Activated naive CD4-positive, alpha-beta T cell treated with Interleukin-2 at 50 U/mL for 16 hours (primary cell): ENCODE results near the gene HRAS.

ENCODE experiments used
- DNase-seq: peaks from one replicate; pipeline ENCODE4 v3.0.0-alpha.2; 2020

The HRAS gene

DNA sequence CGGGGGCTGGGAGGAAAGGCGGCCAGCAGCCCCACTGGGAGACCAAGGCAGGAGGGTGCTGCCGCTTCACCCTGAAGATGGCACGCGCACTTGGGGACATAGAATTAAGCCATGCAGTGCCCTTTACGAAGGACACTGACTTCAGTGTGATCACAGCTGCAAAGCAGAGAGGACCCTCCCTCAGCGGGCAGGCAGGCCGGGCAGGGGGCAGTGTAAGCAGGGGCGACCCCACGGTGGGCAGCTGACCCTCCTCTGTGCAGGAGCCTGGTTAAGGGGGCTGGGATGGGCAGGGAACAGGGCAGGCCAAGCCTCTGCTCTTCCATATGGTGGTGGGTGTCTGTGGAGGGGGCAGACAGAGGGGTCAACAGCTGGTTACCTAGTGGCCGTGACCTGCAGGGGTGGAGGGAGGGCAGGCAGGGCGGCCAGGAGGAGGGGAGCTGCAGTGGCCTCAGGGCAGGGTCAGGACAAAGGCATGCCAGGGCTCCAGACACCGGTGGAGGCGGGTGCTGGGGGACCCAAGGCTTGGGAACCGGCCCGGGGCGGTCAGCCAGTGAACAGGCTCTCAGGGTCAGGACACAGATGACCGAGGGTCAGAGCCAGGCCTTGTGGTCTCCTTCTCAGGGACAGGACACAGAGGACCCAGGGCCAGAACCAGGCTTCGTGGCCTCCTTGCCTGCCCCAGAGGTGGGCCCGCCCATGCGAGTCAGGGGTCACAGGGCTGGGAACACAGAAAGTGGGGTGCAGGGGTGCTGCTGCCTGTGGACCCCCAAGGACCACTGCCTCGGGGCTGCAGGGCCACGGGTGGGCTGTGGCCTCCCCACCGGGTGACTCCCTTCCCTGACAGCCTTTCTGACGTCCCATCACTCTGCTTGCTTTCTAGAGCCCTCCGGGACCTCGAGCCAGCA lies 18.0 kb upstream of the HRAS start:
- DNase-seq, result no peak

DNA sequence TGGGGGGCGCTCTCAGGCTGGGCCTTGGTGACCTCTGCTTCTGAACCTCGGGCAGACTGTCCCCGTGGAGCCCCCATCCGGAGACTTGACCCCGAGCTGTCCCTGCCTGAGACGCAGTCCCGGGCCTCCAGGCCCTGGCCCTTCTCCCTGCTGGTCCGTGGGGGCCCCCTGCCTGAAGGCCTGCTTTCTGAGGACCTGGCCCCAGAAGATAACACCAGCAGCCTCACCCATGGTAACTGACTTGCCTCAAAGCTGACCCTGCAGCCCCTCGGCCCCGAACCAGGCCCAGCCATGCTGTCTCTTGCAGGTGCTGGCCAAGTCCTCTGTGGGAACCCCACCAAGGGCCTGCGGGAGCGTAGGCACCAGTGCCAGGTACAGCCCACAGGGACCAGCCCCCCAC lies 16.2 kb upstream of the HRAS start:
- no peak for DNase-seq

- DNase-seq, result no peak
These were observed 15.8 kb upstream of the HRAS start for GRCh38 chr11:551131-551530.

DNA sequence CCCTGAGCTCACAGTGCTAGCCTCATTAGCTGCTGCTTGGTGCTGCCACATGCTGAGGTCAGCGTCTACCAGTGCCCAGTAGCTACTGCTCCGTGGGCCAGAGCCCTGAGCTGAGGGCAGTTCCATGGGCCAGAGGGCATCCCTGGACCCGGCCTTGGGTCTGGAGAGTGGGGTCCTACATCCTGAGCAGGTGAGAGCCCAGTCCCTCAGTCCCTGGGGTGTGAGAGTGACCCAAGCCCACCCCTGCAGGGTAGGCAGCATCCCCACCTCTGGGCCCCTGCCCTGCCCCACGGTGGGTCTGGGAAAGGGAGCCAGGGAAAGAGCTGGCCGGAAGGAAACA lies 15.3 kb upstream of the HRAS start:
- no peak for DNase-seq

DNA sequence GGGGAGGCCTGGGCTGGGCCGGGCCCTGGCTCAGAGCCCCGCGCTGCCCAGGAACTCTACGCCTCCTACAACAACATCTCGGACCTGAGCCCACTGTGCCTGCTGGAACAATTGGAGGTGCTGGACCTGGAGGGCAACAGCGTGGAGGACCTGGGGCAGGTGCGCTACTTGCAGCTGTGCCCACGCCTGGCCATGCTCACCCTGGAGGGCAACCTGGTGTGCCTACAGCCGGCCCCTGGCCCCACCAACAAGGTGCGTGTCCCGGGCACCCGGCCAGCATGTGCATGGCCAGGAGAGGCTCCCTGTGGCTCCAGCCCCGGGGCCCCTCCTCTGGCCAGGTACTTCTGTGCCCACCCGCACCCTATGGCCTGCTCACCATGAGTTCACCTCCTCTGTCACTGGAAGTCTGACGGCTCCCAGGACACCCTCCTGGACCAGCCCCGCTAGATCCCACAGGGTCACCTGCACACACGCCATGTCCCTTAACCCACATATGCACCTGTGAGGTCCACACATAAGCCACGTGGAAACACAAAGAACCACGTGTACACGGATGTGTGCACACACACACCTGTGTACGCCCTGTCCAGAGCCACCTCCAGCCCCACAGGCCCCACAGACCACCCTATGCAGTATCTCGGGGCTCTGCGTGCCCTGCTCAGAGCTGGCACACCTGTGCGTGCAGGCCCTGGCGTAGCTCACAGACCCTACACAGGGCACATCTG lies 14.8 kb upstream of the HRAS start:
- no peak for DNase-seq

DNA sequence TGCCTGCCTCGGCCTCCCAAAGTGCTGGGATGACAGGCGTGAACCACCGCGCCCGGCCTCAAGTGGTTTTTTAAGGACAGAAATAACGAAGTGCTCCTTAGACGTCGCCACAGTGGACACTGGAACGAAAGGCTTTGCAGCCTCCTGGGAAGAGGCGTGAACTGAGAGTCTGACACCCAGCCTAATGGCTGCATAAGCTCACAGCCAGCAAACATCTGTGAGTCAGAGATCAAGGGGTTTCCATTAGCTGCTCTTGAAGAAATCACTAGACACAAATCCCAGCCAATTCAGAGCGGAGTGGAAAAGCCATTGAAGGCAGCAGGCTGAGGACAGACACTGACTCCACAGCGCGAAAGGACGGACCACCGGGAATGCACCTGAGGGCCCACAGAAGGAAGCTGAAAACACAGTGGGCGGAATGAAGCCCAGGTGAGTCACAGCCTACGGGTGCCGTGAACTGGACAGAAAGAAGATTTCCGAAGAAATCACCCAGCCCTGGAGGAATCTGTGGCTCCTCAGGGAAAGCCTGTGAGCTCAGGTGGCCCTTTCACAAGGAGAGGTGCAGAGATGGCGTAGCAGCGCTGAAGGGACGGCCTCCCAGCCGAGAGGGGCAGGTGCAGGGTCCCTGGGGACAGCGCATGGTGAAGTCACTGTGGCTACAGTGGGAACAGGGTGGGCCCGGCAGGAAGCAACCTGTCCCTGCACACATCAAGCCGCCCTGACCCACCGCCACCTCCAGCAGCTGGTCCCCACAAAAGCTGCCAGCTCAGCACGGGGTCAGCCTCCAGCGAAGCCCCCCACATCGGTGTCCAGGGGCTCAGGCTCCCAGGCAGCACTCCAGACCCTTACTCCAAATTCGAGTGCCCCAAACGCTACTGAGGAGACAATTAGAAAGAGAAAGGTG lies 13.6 kb upstream of the HRAS start:
- DNase-seq, result no peak

- no peak for DNase-seq
These were observed 9.8 kb upstream of the HRAS start for GRCh38 chr11:545171-545570.

- DNase-seq, result no peak
These were observed 9.4 kb upstream of the HRAS start for GRCh38 chr11:544817-545166.

DNA sequence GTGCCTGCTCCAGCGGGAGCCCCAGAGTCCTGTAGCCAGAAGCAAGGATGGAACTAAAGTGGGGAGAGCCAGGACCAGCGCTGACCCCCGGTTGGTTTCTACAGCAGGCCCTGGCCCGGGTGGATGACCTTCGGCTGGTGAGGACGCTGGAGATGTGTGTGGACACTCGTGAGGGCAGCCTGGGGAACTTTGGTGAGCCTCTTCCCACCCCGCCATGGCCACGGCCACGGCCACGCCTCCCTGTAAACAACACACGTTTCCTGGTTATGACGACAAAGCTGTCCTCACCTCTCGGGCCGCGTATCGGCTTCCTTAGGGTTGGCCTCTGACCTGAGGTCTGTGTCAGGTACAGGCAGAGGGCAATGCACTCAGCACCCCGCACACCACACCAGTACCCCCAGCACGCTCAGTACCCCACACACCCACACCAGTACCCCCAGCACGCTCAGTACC lies 6.1 kb upstream of the HRAS start:
- DNase-seq, result no peak

- DNase-seq, result no peak
These were observed 5.4 kb upstream of the HRAS start for GRCh38 chr11:540583-541432.

GRCh38 chr11:539971-540481 lies 4.7 kb upstream of the HRAS start:
- no peak for DNase-seq

GRCh38 chr11:538431-539051 lies 3.2 kb upstream of the HRAS start:
- no peak for DNase-seq

GRCh38 chr11:537622-538430 lies 2.5 kb upstream of the HRAS start:
- no peak for DNase-seq

DNA sequence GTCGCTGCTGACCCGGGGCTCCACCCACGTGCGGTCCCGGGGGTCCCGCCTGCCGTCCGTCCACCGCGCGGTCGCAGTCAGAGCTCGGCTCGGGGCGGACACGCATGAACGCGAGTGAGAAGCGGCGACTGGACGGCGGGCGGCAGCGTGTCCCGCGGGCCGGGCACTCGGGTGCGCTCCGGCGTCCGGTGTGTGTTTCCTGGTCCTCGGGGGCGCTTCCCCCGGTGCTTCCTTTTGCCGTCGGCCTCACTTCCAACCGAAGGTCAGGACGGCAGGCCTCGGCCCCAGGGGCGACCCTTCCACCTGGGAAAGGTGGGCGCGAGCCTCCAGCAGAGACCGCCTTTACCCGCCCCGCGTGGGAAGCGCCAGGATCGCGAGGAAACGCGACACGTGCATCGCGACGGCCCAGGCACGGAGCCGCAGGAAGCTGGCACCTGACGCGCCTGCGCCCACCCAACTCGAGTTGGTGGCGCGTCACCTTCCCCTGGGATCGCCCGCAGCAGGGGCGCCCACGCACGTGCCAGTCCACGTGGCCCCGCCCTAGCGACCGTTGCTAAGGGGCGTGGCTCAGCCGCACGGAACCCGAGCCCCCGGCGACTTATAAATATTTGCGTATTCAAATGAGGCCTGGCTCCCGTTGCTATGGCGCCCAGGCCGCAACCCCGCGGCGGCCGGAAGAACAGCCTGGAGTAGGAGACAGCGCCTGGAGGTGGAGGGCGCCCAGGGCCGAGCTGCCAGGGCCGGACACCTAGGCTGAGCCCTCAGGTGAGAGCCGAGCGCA lies 1.7 kb upstream of the HRAS start, which contains the start of gene LRRC56:
Gene LRRC56 (plus strand): TSS at position 687 of the 781 bp plus-strand sequence. CDS start 3,158 bp downstream, outside the sequence.
- peak; percentile 92 for DNase-seq

DNA sequence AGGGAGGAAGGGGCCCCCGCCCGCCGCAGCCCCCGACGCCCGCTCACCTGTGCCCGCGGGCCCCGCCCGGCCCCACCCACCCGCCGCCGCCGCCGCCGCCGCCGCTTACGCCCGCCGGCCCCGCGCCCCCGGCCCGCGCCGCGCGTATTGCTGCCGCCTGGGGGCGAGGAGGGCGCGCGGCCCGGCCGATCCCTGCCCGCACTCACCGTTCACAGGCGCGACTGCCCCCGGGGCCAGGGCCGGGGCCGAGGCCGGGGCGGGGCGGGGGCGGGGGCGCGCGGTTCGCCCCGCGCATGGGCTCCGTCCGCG lies 212 bp downstream of the HRAS start:
- DNase-seq, result no peak

DNA sequence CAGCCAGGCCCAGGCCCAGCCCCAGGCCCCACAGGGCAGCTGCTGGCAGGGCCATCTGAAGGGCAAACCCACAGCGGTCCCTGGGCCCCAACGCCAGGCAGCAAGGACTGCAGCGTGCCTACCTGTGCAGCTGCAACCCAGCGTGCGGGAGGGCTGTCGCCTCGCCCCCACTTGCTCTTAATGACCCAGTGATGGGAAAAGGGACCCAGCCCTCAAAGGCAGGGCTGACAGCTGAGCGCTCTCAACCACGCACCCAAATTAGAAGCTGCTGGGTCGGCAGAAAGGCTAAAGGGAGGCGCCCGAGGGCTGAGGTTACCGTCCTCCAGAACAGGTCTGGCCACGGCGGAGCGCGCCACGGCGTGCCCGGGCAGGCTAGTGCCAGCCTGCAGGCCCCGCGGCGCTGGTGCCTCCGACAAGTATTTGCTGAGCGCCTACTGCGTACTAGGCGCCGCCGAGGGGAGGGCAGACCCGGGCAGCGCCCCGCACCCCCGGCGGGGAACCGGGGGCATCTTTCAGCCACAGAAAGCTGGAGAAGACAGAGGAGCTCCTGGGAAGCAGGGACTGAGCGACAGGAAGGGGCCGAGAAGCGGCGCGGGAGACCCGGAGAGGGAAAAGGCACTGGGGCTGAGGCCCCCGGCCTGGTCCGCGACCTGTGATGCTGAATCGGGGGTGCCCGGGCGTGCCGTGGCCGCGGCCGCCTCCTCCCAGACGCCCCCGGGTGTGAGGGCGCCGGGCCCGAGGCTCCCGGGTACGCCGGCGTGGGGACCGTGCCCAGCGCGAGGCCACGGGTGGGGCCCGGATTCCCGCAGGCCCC lies 773 bp downstream of the HRAS start:
- peak; percentile 34 for DNase-seq

DNA sequence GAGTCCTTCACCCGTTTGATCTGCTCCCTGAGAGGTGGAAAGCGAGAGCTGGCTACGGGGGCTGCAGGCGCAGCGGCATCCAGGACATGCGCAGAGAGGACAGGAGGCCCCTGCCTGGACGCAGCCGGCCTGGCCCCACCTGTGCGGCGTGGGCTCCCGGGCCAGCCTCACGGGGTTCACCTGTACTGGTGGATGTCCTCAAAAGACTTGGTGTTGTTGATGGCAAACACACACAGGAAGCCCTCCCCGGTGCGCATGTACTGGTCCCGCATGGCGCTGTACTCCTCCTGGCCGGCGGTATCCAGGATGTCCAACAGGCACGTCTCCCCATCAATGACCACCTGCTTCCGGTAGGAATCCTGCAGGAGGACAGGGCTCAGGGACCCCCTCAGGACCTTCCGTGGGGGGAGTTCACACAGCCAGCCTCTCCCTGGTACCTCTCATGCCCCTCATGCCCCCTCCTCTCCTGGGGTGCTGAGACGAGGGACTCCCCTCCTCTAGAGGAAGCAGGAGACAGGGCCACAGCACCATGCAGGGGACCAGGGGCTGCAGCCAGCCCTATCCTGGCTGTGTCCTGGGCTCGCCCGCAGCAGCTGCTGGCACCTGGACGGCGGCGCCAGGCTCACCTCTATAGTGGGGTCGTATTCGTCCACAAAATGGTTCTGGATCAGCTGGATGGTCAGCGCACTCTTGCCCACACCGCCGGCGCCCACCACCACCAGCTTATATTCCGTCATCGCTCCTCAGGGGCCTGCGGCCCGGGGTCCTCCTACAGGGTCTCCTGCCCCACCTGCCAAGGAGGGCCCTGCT lies 1.6 kb downstream of the HRAS start:
- DNase-seq, result no peak

DNA sequence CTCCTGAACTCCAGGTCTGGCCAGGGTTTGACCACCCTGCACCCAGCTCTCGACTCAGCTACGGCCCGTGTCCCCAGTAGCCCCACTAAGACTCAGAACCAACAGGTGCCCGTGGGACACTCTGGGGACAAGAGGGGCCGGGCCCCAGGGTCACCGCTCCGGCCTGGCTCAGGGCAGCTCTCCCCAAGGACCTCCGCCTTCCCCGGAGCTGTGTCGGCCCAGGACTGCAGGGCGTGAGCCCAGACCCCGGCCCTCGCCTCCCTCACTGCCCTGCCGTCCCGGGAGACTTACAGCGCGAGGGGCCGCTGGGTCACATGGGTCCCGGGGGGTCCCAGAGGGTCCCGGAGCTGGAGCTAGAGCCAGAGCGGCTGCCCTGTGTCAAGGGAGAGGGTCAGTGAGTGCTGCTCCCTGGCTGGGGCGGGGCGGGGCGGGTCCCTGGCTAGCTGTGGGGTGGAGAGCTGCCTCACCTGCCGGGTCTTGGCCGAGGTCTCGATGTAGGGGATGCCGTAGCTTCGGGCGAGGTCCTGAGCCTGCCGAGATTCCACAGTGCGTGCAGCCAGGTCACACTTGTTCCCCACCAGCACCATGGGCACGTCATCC lies 2.3 kb downstream of the HRAS start:
- DNase-seq, result no peak
